HepG2 (cell line): ENCODE measurements around the gene FNDC8. TPM values are rescaled to one million over a fixed set of nuclear protein-coding genes. Genes with fewer than 3 reads are reported as not detected.
A peak's percentile ranks its signal among the peaks of the same experiment; 100 is the strongest.

Experiments used
- PCBP2 ChIP-seq: fragments of 200-400 bp; formaldehyde crosslinking; optimal IDR thresholded peaks from 2 replicates; pipeline ENCODE3; 2018; ENCODE audit warnings: low read length, low read depth; ENCODE audit not compliant: poor library complexity, severe bottlenecking
- POLR2AphosphoS5 ChIP-seq: IDR thresholded peaks from 2 replicates; pipeline ENCODE4 v1.6.1; 2012; ENCODE audit warnings: low read depth, low read length
- SOX13 ChIP-seq, 3 experiments: fragments of 450-650 bp in 1 of 3; sonication (generic) in 1 of 3; formaldehyde crosslinking in 1 of 3; IDR thresholded peaks in 2 of 3; conservative IDR thresholded peaks in 1 of 3; 2 replicates each; pipeline versions ENCODE4 v1.5.0 to v1.6.1; 2016 to 2020; ENCODE audit warnings: antibody characterized with exemption in 1 of 3, mild to moderate bottlenecking in 1 of 3, missing compliant biosample characterization in 1 of 3, missing genetic modification reagents in 1 of 3, moderate library complexity in 1 of 3
- ZBTB40 ChIP-seq, 2 experiments: fragments of 450-650 bp in 1 of 2; sonication (generic) in 1 of 2; formaldehyde crosslinking in 1 of 2; IDR thresholded peaks; 2 replicates each; pipeline versions ENCODE4 v1.6.1 to v1.8.0; 2016 to 2022; ENCODE audit warnings: antibody characterized with exemption in 1 of 2, mild to moderate bottlenecking in 1 of 2, missing genetic modification reagents in 1 of 2
- ZNF644 ChIP-seq: IDR thresholded peaks from 2 replicates; pipeline ENCODE4 v1.6.1; 2016; ENCODE audit warnings: low read depth
- polyA plus RNA-seq, 8 experiments: library from polyadenylated mRNA; depleted of rRNA in 3 of 8; stranded (reverse) in 7 of 8; unstranded in 1 of 8; fragments of >200 nt; fragmentation: Illumina TruSeq in 4 of 8; extraction: Trizol in 4 of 8; gene quantifications; 2 replicates each; pipeline versions ENCODE4 v1.2.1 to v1.2.3, GENCODE V29; 2011 to 2016; ENCODE audit warnings: low read depth in 4 of 8, missing spikeins in 1 of 8, mixed read lengths in 1 of 8; ENCODE audit not compliant: insufficient read depth in 1 of 8
- total RNA-seq, 5 experiments: library from RNA; depleted of rRNA; stranded (reverse); fragments of >200 nt; fragmentation: Illumina TruSeq; extraction: Trizol; gene quantifications; 2 replicates each; pipeline ENCODE4 v1.2.3, GENCODE V29; 2016; ENCODE audit warnings: low read depth in 1 of 5
- TF ChIP-seq, protein P1 (sequence below): sonication (generic); formaldehyde crosslinking; IDR thresholded peaks from 2 replicates; pipeline ENCODE4 v1.4.0; 2020; ENCODE audit warnings: mild to moderate bottlenecking, missing genetic modification reagents
- TF ChIP-seq, protein P2 (sequence below): sonication (generic); formaldehyde crosslinking; IDR thresholded peaks from 2 replicates; pipeline ENCODE4 v1.4.0; 2020; ENCODE audit warnings: mild to moderate bottlenecking, low read depth, missing genetic modification reagents

Gene FNDC8
- total and polyA plus RNA-seq, 2 of the 13 experiments (the other 11 are each of a cell fraction or from before 2014, with no cell fraction given), result not detected

DNA sequence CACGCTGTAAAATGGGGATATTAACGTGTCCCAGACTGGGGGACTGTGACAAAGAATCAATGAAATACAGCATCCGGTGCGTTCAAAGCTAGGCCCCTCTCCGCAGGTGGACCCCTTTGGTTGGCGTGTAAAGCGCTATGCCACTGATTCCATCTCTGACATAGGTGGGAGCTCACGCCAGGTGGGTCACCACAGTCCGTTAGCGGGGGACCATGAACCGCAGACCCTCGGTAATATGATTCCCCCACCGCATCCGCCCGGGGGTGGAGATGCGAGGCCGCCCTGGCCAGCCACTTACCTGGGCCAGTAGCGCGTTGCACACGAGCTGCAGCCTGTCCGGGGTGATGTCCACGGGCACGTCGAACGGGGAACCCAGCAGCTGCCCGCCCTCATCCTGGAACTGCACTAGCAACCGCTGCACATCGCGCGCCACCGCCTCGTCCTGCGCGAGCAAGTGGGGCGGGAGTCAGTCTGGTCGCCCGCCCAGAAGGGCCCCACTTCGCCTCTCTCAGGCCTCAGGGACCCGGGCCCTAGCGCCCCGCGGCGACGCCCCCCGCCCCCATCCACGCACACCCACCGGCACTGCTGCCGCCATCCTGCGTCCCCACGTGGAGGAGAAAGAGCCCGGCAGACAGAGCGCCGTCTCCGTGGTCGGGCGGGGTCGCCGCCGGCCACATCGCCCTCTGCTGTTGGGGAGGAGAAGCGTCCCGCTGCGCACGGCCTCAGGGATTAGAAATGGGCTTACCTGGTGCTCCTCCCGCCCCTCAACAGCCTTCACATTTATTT is 20.5 kb downstream of the FNDC8 start, which contains the start of gene NLE1 (continued):
- TF ChIP-seq, protein P1, sequence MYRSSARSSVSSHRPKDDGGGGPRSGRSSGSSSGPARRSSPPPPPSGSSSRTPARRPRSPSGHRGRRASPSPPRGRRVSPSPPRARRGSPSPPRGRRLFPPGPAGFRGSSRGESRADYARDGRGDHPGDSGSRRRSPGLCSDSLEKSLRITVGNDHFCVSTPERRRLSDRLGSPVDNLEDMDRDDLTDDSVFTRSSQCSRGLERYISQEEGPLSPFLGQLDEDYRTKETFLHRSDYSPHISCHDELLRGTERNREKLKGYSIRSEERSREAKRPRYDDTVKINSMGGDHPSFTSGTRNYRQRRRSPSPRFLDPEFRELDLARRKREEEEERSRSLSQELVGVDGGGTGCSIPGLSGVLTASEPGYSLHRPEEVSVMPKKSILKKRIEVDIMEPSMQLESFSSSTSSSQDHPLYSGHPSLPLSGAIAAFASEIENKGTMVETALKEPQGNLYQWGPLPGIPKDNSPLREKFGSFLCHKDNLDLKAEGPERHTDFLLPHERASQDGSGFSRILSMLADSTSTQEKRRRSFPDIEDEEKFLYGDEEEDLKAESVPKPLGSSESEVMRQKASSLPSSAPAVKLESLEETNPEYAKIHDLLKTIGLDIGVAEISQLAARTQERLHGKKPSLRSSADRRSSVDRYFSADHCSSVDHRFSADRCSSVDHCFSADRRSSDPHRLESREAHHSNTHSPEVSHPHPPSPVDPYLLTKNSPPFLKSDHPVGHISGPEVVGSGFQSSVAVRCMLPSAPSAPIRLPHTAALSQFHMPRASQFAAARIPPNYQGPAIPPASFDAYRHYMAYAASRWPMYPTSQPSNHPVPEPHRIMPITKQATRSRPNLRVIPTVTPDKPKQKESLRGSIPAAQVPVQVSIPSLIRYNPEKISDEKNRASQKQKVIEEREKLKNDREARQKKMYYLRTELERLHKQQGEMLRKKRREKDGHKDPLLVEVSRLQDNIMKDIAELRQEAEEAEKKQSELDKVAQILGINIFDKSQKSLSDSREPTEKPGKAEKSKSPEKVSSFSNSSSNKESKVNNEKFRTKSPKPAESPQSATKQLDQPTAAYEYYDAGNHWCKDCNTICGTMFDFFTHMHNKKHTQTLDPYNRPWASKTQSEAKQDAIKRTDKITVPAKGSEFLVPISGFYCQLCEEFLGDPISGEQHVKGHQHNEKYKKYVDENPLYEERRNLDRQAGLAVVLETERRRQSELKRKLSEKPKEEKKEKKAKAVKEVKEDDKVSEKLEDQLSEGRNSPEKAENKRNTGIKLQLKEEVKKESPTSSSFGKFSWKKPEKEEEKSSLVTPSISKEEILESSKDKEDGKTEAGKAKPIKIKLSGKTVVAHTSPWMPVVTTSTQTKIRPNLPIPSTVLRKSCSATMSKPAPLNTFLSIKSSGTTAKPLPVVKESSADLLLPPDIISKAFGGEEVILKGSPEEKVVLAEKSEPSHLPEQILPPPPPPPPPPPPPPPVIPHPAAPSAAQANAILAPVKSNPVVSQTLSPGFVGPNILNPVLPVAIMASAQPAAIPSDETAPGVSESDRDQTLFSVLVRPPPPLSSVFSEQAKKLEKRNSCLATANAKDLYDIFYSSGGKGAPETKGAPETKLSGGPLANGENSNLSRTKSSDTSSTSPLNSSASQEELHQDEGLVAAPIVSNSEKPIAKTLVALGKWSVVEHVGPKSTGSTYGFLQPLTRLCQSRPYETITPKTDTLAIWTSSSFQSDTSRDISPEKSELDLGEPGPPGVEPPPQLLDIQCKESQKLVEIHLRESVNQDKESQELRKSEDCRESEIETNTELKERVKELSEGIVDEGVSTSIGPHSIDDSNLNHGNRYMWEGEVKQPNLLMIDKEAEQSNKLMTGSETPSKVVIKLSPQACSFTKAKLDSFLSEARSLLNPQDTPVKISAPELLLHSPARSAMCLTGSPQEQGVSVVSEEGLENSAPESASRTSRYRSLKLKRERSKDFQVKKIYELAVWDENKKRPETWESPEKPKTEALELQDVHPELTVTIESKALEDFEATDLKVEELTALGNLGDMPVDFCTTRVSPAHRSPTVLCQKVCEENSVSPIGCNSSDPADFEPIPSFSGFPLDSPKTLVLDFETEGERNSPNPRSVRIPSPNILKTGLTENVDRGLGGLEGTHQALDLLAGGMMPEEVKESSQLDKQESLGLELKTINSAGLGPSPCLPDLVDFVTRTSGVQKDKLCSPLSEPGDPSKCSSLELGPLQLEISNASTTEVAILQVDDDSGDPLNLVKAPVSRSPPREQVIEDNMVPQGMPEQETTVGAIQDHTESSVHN (CRISPR knock-in tag), result peak; percentile 62; the same call in 1 of the 2 replicates
- TF ChIP-seq ZNF644 (CRISPR knock-in tag) (no peak), SOX13 (IDR thresholded peaks at IDR 0.05) (no peak), SOX13 (CRISPR knock-in tag; conservative IDR thresholded peaks at IDR 0.05 in 1 of 2, IDR thresholded peaks at IDR 0.05 in 1 of 2) (peak in 1 of 2 experiments; percentile 59; a peak in 2 of 4 replicates), ZBTB40 (IDR thresholded peaks at IDR 0.05) (no peak), ZBTB40 (CRISPR knock-in tag; IDR thresholded peaks at IDR 0.05) (no peak; the same call in 1 of the 2 replicates), PCBP2 (no peak), POLR2AphosphoS5 (peak; percentile 79)
- TF ChIP-seq, protein P2, sequence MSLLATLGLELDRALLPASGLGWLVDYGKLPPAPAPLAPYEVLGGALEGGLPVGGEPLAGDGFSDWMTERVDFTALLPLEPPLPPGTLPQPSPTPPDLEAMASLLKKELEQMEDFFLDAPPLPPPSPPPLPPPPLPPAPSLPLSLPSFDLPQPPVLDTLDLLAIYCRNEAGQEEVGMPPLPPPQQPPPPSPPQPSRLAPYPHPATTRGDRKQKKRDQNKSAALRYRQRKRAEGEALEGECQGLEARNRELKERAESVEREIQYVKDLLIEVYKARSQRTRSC (CRISPR knock-in tag), result 0 out of 2 replicates have a peak, but pooled peaks have one; percentile 67
